Fibroblast of lung (primary cell): Measurements from ENCODE around the gene SDC1. TPM values are rescaled to one million over a fixed set of nuclear protein-coding genes. Genes with fewer than 3 reads are reported as not detected.

ENCODE experiments used
- DNase-seq, 2 donors: peaks; one replicate each; pipeline versions ENCODE4 v3.0.0 to v3.0.0-alpha.2; 2010; ENCODE audit warnings: low read depth in 2 of 2
- H2AFZ ChIP-seq: 2 replicates; pipeline ENCODE4 v1.5.1; 2012; ENCODE audit warnings: low read length, control low read depth, inconsistent platforms
- H3K27ac ChIP-seq: 2 replicates; pipeline ENCODE4 v1.5.1; 2011; ENCODE audit warnings: low read length, control low read depth; ENCODE audit not compliant: insufficient read depth
- H3K27me3 ChIP-seq: 2 replicates; pipeline ENCODE4 v1.5.1; 2011; ENCODE audit warnings: mild to moderate bottlenecking, low read length; ENCODE audit not compliant: control insufficient read depth, insufficient read depth
- H3K36me3 ChIP-seq: 2 replicates; pipeline ENCODE4 v1.5.1; 2011; ENCODE audit warnings: low read length; ENCODE audit not compliant: control insufficient read depth, insufficient read depth
- H3K4me1 ChIP-seq: 2 replicates; pipeline ENCODE4 v1.5.1; 2011; ENCODE audit warnings: low read length; ENCODE audit not compliant: control insufficient read depth, insufficient read depth; ENCODE audit errors: extremely low read depth
- H3K4me2 ChIP-seq: 2 replicates; pipeline ENCODE4 v1.5.1; 2011; ENCODE audit warnings: low read length, control low read depth; ENCODE audit not compliant: insufficient read depth; ENCODE audit errors: extremely low read depth
- H3K4me3 ChIP-seq, 4 experiments: fragments of 200-600 bp in 1 of 4; sonication (generic) in 1 of 4; replicated peaks in 1 of 4; 2 replicates each; pipeline ENCODE4 v1.5.1; 2011 to 2016; ENCODE audit warnings: low read length in 4 of 4, low read depth in 3 of 4, mild to moderate bottlenecking in 3 of 4, control low read depth in 2 of 4, inconsistent platforms in 1 of 4, mixed read lengths in 1 of 4; ENCODE audit not compliant: insufficient read depth in 1 of 4; ENCODE audit errors: control extremely low read depth in 1 of 4
- H3K79me2 ChIP-seq: 2 replicates; pipeline ENCODE4 v1.5.1; 2012; ENCODE audit warnings: mild to moderate bottlenecking, low read length, inconsistent platforms; ENCODE audit not compliant: control insufficient read depth, insufficient read depth
- H3K9ac ChIP-seq: 2 replicates; pipeline ENCODE4 v1.5.1; 2011; ENCODE audit warnings: mild to moderate bottlenecking, low read length, control low read depth; ENCODE audit not compliant: insufficient read depth
- H3K9me3 ChIP-seq: 2 replicates; pipeline ENCODE4 v1.5.1; 2012; ENCODE audit warnings: low read depth, low read length; ENCODE audit not compliant: control insufficient read depth, insufficient read depth
- H4K20me1 ChIP-seq: 2 replicates; pipeline ENCODE4 v1.5.1; 2011; ENCODE audit warnings: low read length; ENCODE audit not compliant: control insufficient read depth, insufficient read depth; ENCODE audit errors: extremely low read depth
- CTCF ChIP-seq, 2 donors: IDR thresholded peaks in 1 of 2; conservative IDR thresholded peaks in 1 of 2; 1 replicate in 1 of 2; 2 replicates in 1 of 2; pipeline ENCODE4 v1.5.1; 2011 to 2012; ENCODE audit warnings: low read length in 2 of 2, control low read depth in 1 of 2, inconsistent platforms in 1 of 2, low read depth in 1 of 2, mild to moderate bottlenecking in 1 of 2
- EZH2 ChIP-seq: IDR thresholded peaks from 2 replicates; pipeline ENCODE4 v1.5.1; 2012; ENCODE audit warnings: low read length, control low read depth, mild to moderate bottlenecking; ENCODE audit errors: missing control alignments
- polyA plus RNA-seq, 2 donors: library from polyadenylated mRNA; depleted of rRNA in 1 of 2; stranded (reverse) in 1 of 2; unstranded in 1 of 2; fragments of >200 nt; gene quantifications; 2 replicates each; pipeline ENCODE4 v1.2.1, GENCODE V29; 2011 to 2012; ENCODE audit warnings: missing spikeins in 1 of 2
- total RNA-seq: library from RNA; depleted of rRNA; stranded (reverse); fragments of >200 nt; gene quantifications from 2 replicates; pipeline ENCODE4 v1.2.1, GENCODE V29; 2014

SDC1 gene
- total and polyA plus RNA-seq, 2 donors (not counting 1 experiment from before 2014, with no cell fraction given): 14.6 to 56.8 TPM

DNA sequence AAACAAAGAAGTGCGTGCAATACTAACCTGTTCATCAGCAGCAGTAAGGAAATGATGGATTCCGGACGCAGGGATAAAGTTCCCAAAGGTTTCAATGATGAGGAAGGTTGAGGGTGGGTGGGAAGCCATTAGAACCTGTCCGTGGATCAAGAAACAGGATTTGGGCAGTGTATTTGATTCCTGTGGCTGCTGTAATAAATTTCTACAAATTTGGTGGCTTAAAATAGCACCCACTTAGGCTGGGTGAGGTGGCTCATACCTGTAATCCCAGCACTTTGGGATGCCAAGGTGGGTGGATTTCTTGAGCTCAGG, 5.1 kb upstream of the SDC1 start:
- H3K27me3 ChIP-seq: no peaks in the 10 kb centered on the region
- H3K27ac ChIP-seq: no peak overlapping the region
- TF ChIP-seq EZH2 (no peak), CTCF (conservative IDR thresholded peaks at IDR 0.05 in 1 of 2, IDR thresholded peaks at IDR 0.05 in 1 of 2; ENCODE audit: low read depth in 1 of 2, low read length in 2 of 2) (no peak)
- H3K9me3 ChIP-seq: no peaks in the 10 kb centered on the region
- no peaks in the 10 kb centered on the region for H3K36me3 ChIP-seq
- no peak overlapping the region for H2AFZ ChIP-seq
- H4K20me1 ChIP-seq: no peaks in the 10 kb centered on the region
- H3K4me2 ChIP-seq: peak overlapping the region; percentile 4
- no peak overlapping the region for H3K4me3 ChIP-seq
- no peak for DNase-seq
- H3K79me2 ChIP-seq: no peaks in the 10 kb centered on the region
- H3K4me1 ChIP-seq: peaks cover 3% of the 10 kb centered on the region
- H3K9ac ChIP-seq: no peak overlapping the region

DNA sequence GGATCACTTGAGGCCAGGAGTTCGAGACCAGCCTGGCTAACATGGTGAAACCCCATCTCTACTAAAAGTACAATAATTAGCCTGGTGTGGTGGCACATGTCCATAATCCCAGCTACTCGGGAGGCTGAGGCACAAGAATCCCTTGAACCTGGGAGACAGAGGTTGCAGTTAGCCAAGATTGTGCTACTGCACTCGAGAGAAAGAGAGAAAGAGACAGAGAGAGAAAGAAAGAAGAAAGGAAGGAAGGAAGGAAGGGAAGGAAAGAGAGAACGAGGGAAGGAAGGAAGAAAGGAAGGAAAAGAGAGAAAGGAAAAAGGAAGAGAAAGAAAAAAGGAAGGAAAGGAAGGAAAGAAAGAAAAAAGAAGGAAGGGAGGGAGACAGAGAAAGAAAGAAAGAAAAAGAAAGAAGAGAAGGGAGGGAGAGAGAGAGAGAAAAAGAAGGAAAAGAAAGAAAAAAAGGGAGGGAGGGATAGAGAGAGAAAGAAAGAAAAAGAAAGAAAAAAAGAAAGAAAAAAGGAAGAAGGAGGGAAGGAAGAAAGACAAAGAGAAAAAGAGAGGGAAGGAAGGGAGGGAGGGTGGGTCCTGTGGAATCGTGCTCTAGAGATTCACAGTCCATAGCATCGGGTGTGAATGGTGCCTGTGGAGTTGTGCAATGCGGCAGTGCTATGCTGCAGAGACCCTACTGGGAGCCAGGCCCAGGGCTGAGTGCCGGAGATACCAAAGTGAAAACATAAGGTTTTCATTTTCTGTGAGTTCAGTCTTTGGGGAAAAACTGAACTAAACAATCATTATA, 4.6 kb upstream of the SDC1 start:
- no peak overlapping the region for H3K4me2 ChIP-seq
- H3K4me3 ChIP-seq: no peak overlapping the region
- TF ChIP-seq EZH2 (no peak), CTCF (conservative IDR thresholded peaks at IDR 0.05 in 1 of 2, IDR thresholded peaks at IDR 0.05 in 1 of 2; ENCODE audit: low read depth in 1 of 2, low read length in 2 of 2) (no peak)
- no peak overlapping the region for H2AFZ ChIP-seq
- no peaks in the 10 kb centered on the region for H3K36me3 ChIP-seq
- no peaks in the 10 kb centered on the region for H3K9me3 ChIP-seq
- no peaks in the 10 kb centered on the region for H3K27me3 ChIP-seq
- peaks cover 3% of the 10 kb centered on the region for H3K4me1 ChIP-seq
- H3K9ac ChIP-seq: no peak overlapping the region
- no peak overlapping the region for H3K27ac ChIP-seq
- no peaks in the 10 kb centered on the region for H4K20me1 ChIP-seq
- no peaks in the 10 kb centered on the region for H3K79me2 ChIP-seq
- no peak for DNase-seq

- no peak overlapping the region for H3K27ac ChIP-seq
- no peaks in the 10 kb centered on the region for H3K27me3 ChIP-seq
- H2AFZ ChIP-seq: no peak overlapping the region
- no peak for DNase-seq
- H4K20me1 ChIP-seq: no peaks in the 10 kb centered on the region
- no peak overlapping the region for H3K9ac ChIP-seq
- H3K4me3 ChIP-seq: no peak overlapping the region
- H3K4me2 ChIP-seq: no peak overlapping the region
- H3K79me2 ChIP-seq: no peaks in the 10 kb centered on the region
- TF ChIP-seq EZH2: no peak
- no peak for TF ChIP-seq CTCF (conservative IDR thresholded peaks at IDR 0.05 in 1 of 2, IDR thresholded peaks at IDR 0.05 in 1 of 2; ENCODE audit: low read depth in 1 of 2, low read length in 2 of 2)
- no peaks in the 10 kb centered on the region for H3K9me3 ChIP-seq
- peaks cover 5% of the 10 kb centered on the region for H3K4me1 ChIP-seq
- H3K36me3 ChIP-seq: no peaks in the 10 kb centered on the region
Measured at GRCh38 chr2:20227894-20228505, 3.1 kb upstream of the SDC1 start.
